Mesangial cell (primary cell): ENCODE results near the gene WDHD1. TPM values are rescaled to one million over a fixed set of nuclear protein-coding genes. Genes with fewer than 3 reads are reported as not detected.

ENCODE experiments used
- total RNA-seq: library from RNA; depleted of rRNA; stranded (reverse); fragments of >200 nt; gene quantifications from 2 replicates; pipeline ENCODE4 v1.2.3, GENCODE V29; 2015

Gene WDHD1, protein sequence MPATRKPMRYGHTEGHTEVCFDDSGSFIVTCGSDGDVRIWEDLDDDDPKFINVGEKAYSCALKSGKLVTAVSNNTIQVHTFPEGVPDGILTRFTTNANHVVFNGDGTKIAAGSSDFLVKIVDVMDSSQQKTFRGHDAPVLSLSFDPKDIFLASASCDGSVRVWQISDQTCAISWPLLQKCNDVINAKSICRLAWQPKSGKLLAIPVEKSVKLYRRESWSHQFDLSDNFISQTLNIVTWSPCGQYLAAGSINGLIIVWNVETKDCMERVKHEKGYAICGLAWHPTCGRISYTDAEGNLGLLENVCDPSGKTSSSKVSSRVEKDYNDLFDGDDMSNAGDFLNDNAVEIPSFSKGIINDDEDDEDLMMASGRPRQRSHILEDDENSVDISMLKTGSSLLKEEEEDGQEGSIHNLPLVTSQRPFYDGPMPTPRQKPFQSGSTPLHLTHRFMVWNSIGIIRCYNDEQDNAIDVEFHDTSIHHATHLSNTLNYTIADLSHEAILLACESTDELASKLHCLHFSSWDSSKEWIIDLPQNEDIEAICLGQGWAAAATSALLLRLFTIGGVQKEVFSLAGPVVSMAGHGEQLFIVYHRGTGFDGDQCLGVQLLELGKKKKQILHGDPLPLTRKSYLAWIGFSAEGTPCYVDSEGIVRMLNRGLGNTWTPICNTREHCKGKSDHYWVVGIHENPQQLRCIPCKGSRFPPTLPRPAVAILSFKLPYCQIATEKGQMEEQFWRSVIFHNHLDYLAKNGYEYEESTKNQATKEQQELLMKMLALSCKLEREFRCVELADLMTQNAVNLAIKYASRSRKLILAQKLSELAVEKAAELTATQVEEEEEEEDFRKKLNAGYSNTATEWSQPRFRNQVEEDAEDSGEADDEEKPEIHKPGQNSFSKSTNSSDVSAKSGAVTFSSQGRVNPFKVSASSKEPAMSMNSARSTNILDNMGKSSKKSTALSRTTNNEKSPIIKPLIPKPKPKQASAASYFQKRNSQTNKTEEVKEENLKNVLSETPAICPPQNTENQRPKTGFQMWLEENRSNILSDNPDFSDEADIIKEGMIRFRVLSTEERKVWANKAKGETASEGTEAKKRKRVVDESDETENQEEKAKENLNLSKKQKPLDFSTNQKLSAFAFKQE
- total RNA-seq, result 2.4 and 13.5 TPM in 2 replicates

DNA sequence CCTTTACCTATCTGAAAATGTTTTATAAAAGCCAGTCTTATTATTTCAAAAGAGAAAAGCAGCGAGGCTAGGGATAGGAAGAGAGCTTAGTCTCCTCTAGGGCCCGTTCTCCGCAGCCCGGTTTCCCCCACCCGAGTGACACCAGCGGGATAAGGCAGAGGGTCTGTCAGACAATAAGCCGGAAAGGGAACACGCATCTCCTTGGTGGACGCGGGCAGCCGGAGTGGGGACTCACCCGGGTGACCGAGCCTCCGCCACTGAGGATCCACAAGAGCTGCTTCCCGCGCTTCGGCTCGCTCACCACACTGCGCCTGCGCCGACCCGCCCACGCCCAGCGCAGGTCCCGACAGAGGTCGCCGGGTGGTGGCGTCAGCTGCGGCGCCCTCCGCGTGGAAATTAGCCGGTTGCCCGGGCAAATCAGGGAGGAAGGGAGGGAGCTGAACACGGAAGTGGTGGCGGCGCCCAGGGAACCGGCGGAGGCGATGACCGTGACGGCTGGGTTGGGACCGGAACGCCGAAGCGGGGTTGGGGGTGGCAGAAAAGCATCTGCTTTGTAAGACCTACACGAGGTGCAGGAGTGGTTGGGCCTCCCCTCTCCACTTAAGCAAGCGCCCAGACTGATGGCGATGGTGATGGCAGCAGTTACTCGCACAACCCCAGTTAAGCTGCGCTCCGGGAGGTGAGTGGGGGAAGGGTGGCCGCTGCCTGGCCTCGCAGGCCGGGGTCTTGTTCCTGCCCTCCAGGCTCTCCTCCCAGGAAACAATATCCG is at the start of gene WDHD1, which contains the start of gene SOCS4:
Gene WDHD1 (minus strand): TSS at position 307 of the 769 bp plus-strand sequence. CDS start 312 bp downstream, outside the sequence.
Gene SOCS4 (plus strand): TSS at position 444 of the 769 bp plus-strand sequence. CDS start 15,806 bp downstream, outside the sequence.

DNA sequence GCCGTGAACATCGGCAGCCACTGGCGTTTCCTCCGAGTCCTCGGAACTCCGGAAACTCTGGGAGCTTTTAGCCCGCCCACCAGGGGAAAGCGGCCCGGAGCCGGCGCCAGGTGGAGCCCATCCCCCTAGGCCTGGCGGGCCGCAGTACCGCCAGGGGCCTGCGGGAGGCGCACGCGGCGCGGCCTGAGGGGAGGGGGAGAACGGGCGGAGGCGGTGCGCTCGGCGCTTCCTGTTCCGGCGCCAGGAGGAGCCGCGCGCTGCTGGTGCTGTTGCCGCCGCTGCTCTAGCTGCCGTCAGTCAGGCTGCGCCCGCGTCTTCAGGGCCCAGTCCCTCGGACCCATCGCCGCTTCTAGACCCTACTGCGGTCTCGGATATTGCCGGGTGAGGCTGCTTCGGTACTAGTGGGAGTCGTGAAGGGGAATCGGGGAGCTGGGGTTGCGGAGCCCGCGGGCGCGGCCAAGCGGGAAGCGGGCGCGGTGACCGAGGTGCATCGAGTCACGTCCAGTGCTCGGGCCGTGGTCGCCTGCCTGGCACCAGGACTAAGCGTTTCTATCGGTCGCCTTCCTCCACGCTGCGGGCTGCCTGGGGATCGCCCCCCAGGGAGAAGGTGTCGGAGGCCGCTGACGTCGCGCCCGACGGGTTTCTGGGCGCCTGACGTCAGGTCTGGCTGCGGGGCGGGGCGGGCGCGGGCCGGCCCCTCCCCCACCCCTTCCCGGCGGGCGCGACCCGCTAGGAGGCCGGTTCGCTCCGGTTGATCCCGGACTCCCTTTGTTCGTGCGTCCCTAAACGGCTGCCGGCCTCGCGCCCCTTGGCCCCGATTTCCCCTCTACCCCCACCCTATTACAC is 24.7 kb upstream of the WDHD1 start, which contains the start of gene MAPK1IP1L:
Gene MAPK1IP1L (plus strand): TSS at position 225 of the 846 bp plus-strand sequence. CDS start 10,037 bp downstream, outside the sequence.

DNA sequence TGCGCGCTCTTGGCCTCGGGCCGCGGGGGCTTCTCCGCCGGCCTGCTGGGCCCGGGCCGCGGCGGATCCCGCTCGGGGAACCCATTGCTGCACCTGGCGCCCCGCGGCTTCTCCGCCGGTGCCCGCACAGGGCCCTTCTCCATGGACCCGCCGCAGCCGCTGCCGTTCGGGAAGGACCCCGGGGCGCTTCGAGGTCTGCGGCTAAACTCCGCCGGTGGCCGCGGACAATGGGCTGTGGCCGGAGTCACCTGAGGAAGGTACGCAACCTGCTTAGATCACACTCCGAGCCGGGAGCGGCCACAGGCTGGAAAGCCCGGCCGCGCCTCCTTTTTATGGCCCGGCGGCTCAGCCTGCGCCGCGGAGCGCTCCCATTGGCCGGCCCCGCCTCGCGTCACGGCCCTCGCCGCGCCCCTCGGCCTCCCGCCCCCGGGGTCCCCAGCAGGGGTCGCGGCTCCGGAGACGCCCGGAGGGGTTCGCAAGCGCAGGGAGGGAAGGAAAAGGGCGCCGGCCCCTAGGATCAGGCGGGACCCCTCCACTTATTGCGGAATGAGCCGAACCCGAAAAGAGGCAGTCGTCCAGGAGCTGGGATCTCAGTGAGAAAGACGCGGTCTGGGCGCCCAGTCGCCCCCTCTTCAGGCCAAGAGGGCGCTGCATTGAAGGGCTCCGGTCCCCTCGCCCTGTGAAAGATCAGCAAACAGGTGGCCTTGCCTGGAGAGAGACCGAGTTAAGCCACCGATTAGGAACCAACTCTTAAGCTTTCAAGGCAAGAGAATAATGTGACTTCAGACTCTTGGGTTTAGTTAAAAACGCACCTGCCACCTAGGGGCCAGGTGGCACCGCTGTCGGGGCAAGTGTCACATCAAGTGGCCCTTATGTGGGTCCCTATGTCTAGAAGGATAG is 124.1 kb downstream of the WDHD1 start, which contains the start of gene GCH1:
Gene GCH1 (minus strand): TSS at position 306 of the 900 bp plus-strand sequence. CDS start 163 bp downstream, at position 143.

Other genes starting within 250 kb of the WDHD1 start
- gene GCH1, start 124.3 kb downstream of the WDHD1 start, total RNA-seq, result 2.4 and 6.8 TPM in 2 replicates
- gene SOCS4, start 137 bp upstream of the WDHD1 start, total RNA-seq, result 7.7 and 8.0 TPM in 2 replicates
- gene MAPK1IP1L, start 24.5 kb upstream of the WDHD1 start, total RNA-seq, result 93.0 and 124 TPM in 2 replicates
- 51.3 and 187 TPM in 2 replicates for gene LGALS3, start 102.2 kb upstream of the WDHD1 start, total RNA-seq
- 1.9 and 52.8 TPM in 2 replicates for gene DLGAP5, start 164.5 kb upstream of the WDHD1 start, total RNA-seq
- 17.1 and 20.0 TPM in 2 replicates for gene FBXO34, start 244.3 kb upstream of the WDHD1 start, total RNA-seq